Subcutaneous adipose tissue (tissue), 4 donors: Measurements from ENCODE around the gene SEC31B. TPM values are rescaled to one million over a fixed set of nuclear protein-coding genes. Genes with fewer than 3 reads are reported as not detected.

Source experiments
- CTCF ChIP-seq: fragments of 450-650 bp; IDR thresholded peaks from one replicate; pipeline ENCODE4 v1.5.1; 2016; ENCODE audit warnings: low read depth, mild to moderate bottlenecking, control low read depth, antibody characterized with exemption, moderate library complexity
- total RNA-seq, 4 donors: library from RNA; depleted of rRNA; stranded (reverse); fragments of >200 nt; gene quantifications; one replicate each; pipeline ENCODE4 v1.1.0, GENCODE V29; 2016

SEC31B gene
- total RNA-seq, 4 donors from 2014 or later: 6.8 to 14.3 (median 9.4) TPM

GRCh38 chr10:100482834-100483185, 36.9 kb downstream of the SEC31B start:
- TF ChIP-seq CTCF: no peak

- TF ChIP-seq CTCF: no peak
These were observed 37.4 kb downstream of the SEC31B start for GRCh38 chr10:100482181-100482833.

GRCh38 chr10:100481462-100482081, 38.1 kb downstream of the SEC31B start:
- no peak for TF ChIP-seq CTCF

GRCh38 chr10:100480002-100480401, 39.7 kb downstream of the SEC31B start:
- TF ChIP-seq CTCF: no peak

GRCh38 chr10:100479037-100479436, 40.6 kb downstream of the SEC31B start:
- no peak for TF ChIP-seq CTCF

GRCh38 chr10:100477970-100478369, 41.7 kb downstream of the SEC31B start:
- no peak for TF ChIP-seq CTCF

GRCh38 chr10:100470367-100470766, 49.3 kb downstream of the SEC31B start:
- no peak for TF ChIP-seq CTCF
